ENCODE results near the gene DCHS1.
"Not testable (repeated sequence)": the region's sequence is repeated elsewhere in the genome, so short reads cannot be mapped to it uniquely, and the experiment has no call there.

DCHS1 gene, protein sequence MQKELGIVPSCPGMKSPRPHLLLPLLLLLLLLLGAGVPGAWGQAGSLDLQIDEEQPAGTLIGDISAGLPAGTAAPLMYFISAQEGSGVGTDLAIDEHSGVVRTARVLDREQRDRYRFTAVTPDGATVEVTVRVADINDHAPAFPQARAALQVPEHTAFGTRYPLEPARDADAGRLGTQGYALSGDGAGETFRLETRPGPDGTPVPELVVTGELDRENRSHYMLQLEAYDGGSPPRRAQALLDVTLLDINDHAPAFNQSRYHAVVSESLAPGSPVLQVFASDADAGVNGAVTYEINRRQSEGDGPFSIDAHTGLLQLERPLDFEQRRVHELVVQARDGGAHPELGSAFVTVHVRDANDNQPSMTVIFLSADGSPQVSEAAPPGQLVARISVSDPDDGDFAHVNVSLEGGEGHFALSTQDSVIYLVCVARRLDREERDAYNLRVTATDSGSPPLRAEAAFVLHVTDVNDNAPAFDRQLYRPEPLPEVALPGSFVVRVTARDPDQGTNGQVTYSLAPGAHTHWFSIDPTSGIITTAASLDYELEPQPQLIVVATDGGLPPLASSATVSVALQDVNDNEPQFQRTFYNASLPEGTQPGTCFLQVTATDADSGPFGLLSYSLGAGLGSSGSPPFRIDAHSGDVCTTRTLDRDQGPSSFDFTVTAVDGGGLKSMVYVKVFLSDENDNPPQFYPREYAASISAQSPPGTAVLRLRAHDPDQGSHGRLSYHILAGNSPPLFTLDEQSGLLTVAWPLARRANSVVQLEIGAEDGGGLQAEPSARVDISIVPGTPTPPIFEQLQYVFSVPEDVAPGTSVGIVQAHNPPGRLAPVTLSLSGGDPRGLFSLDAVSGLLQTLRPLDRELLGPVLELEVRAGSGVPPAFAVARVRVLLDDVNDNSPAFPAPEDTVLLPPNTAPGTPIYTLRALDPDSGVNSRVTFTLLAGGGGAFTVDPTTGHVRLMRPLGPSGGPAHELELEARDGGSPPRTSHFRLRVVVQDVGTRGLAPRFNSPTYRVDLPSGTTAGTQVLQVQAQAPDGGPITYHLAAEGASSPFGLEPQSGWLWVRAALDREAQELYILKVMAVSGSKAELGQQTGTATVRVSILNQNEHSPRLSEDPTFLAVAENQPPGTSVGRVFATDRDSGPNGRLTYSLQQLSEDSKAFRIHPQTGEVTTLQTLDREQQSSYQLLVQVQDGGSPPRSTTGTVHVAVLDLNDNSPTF (N-terminal part only)

DNA sequence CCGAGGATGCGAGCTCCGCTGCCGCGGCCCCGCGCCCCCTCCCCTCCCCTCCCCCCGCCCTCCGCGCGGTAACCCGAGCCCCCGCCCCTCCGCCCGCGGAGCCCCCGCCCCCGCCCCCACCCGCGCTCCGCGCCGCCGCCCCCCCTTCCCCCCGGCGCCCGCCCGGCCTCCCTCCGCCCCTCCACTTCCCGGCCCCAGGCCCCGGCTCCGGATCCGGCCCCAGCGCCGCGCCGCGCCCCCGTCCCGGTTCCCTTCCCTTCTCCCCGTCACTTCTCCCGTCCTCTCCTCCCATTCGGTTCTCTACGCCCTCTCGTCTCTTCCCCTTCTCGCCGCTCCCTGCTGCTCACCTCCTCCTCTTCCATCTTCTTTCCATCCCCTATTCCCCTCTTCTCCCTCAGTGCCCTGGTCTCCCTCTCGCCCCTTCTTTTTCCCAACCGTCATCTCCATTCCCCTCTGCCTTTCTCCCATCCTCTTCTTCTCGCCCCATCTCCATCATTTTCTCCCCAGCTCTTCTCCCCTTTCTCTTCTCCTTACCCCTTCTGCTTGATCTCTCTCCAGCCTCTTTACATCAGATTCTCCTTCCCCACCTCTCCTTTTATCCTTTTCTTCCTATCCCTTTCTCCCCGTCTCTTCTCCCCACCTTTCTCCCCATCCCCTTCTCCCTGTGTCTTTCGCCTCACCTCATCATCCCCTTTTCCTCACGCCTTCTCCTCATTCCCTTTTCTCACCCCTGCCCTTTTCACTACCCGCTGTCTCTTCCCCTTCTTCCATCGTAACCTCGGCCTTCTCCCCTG, at the start of gene DCHS1:
TSS of gene DCHS1 (minus strand) at position 20 of the 794 bp plus-strand sequence. CDS start 14,196 bp downstream, outside the sequence.
- peak; percentile 53 for ATAC-seq
- TF ChIP-seq PPARA (CRISPR knock-in tag; IDR thresholded peaks at IDR 0.05; ENCODE audit: borderline replicate concordance) (no peak), ARNTL (CRISPR knock-in tag; IDR thresholded peaks at IDR 0.05; ENCODE audit: borderline replicate concordance, low read depth) (no peak), ZFP30 (CRISPR knock-in tag; IDR thresholded peaks at IDR 0.05) (no peak)
- TF ChIP-seq, protein P1, sequence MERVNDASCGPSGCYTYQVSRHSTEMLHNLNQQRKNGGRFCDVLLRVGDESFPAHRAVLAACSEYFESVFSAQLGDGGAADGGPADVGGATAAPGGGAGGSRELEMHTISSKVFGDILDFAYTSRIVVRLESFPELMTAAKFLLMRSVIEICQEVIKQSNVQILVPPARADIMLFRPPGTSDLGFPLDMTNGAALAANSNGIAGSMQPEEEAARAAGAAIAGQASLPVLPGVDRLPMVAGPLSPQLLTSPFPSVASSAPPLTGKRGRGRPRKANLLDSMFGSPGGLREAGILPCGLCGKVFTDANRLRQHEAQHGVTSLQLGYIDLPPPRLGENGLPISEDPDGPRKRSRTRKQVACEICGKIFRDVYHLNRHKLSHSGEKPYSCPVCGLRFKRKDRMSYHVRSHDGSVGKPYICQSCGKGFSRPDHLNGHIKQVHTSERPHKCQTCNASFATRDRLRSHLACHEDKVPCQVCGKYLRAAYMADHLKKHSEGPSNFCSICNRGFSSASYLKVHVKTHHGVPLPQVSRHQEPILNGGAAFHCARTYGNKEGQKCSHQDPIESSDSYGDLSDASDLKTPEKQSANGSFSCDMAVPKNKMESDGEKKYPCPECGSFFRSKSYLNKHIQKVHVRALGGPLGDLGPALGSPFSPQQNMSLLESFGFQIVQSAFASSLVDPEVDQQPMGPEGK (CRISPR knock-in tag; IDR thresholded peaks at IDR 0.05; ENCODE audit: borderline replicate concordance) = no peak

DNA sequence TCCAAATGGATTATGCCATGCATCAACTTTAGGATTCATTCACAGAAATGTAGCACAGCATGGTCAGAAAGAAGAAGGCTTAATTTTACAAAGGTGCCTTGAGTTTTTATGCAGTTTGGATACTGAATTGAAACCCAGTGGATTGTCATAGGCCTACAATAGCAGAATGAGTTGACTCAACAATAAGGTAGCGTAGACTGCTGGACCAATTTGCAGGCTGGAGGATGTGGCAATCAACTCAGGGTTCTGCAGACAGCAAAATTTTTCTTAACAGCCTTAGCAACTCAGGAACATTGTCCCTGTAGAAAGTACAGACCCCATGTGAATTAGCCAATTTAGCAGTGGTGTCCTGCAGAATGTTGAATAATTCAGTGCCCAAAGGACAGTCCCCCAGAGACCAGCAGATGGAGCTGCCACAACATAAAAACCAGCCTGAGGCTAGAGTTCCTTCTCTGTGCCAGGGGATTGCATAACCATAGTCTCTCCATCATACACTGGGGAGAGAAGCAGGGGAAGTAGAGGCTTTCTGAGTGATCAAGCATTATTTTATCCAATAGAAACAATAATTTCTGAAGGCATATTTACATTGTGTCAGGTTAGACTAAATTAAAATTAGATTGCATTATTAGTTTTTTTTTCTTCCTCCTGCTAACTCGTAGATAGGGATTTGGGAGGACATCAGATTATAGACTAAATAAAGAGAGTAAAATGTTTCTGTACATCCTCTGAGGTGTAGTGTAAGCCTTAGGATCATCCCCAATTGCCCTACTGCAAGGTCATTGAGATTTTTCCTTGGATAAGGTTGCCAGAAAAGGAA, 47.8 kb upstream of the DCHS1 start:
- TF ChIP-seq, protein P2, sequence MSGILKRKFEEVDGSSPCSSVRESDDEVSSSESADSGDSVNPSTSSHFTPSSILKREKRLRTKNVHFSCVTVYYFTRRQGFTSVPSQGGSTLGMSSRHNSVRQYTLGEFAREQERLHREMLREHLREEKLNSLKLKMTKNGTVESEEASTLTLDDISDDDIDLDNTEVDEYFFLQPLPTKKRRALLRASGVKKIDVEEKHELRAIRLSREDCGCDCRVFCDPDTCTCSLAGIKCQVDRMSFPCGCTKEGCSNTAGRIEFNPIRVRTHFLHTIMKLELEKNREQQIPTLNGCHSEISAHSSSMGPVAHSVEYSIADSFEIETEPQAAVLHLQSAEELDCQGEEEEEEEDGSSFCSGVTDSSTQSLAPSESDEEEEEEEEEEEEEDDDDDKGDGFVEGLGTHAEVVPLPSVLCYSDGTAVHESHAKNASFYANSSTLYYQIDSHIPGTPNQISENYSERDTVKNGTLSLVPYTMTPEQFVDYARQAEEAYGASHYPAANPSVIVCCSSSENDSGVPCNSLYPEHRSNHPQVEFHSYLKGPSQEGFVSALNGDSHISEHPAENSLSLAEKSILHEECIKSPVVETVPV (CRISPR knock-in tag; IDR thresholded peaks at IDR 0.05) = no peak
- no peak for TF ChIP-seq ARNTL (CRISPR knock-in tag; IDR thresholded peaks at IDR 0.05; ENCODE audit: borderline replicate concordance, low read depth)
- peak; percentile 98 for ATAC-seq

DNA sequence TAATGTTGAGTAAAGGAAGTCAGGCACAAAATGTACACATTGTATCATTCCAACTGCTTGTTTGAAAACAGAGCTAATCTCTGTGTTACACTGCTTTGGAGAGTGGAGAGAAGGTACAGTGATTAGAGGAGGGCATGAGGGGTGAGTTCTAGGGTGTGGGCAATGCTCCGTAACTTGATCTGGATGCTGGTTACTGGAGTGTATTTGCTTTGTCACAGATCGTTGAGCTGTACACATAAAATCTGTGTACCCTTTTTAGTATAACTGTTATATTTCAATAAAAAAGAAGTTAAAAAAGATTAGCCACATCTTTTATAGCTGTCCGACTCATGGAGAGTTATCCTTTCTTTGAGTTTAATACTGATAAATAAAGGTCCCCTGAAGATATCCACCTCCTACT, 46.3 kb upstream of the DCHS1 start:
- not testable (repeated sequence) for ATAC-seq

DNA sequence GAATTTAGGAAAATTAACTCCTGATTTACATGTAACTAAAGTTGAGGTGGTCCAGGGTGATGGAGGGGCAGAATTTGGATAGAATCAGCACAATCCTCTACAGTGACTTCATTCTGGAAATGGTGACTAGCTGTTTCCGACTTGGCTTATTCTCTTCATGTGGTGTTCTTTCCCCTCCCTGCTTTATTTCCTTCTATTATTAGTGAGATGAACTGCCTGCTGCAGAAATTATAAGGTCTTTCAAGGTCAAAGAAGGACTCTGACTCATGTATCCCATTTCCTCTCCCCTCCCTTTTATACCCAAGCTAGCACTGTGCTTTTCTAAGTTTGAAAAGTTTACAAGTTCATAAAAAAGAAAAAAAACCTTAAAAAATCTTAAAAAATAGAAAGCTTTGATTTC, 39.8 kb upstream of the DCHS1 start:
- peak; percentile 89 for ATAC-seq
- TF ChIP-seq RARB (CRISPR knock-in tag; IDR thresholded peaks at IDR 0.05) = no peak
- no peak for TF ChIP-seq OSR1 (CRISPR knock-in tag; IDR thresholded peaks at IDR 0.05)
- TF ChIP-seq ZNF8 (CRISPR knock-in tag; IDR thresholded peaks at IDR 0.05) = no peak
- no peak for TF ChIP-seq ZC3H10 (CRISPR knock-in tag; IDR thresholded peaks at IDR 0.05)
- TF ChIP-seq ZNF70 (CRISPR knock-in tag; IDR thresholded peaks at IDR 0.05) = no peak
- no peak for TF ChIP-seq TCF4 (CRISPR knock-in tag; IDR thresholded peaks at IDR 0.05; ENCODE audit: borderline replicate concordance)
- TF ChIP-seq, protein P3, sequence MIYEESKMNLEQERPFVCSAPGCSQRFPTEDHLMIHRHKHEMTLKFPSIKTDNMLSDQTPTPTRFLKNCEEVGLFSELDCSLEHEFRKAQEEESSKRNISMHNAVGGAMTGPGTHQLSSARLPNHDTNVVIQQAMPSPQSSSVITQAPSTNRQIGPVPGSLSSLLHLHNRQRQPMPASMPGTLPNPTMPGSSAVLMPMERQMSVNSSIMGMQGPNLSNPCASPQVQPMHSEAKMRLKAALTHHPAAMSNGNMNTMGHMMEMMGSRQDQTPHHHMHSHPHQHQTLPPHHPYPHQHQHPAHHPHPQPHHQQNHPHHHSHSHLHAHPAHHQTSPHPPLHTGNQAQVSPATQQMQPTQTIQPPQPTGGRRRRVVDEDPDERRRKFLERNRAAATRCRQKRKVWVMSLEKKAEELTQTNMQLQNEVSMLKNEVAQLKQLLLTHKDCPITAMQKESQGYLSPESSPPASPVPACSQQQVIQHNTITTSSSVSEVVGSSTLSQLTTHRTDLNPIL (CRISPR knock-in tag; IDR thresholded peaks at IDR 0.05; ENCODE audit: low read depth) = no peak

DNA sequence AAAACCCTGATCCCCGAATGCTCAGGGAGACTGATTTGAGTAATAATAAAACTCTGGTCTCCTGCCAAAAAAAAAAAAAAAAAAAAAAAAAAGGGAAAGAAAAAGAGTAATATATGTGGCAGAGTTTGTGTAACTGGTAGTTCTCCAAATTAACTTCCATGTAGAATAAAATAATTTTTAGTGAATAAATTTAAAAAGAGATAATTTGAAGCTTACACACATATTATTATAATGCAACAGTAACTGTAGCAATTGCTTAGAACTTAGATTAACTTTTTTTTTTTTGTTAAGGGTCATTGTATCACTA, 38.6 kb upstream of the DCHS1 start:
- no peak for ATAC-seq
- TF ChIP-seq CSDC2 (CRISPR knock-in tag; IDR thresholded peaks at IDR 0.05) = no peak
- no peak for TF ChIP-seq ZC3H10 (CRISPR knock-in tag; IDR thresholded peaks at IDR 0.05)
- TF ChIP-seq, protein P4, sequence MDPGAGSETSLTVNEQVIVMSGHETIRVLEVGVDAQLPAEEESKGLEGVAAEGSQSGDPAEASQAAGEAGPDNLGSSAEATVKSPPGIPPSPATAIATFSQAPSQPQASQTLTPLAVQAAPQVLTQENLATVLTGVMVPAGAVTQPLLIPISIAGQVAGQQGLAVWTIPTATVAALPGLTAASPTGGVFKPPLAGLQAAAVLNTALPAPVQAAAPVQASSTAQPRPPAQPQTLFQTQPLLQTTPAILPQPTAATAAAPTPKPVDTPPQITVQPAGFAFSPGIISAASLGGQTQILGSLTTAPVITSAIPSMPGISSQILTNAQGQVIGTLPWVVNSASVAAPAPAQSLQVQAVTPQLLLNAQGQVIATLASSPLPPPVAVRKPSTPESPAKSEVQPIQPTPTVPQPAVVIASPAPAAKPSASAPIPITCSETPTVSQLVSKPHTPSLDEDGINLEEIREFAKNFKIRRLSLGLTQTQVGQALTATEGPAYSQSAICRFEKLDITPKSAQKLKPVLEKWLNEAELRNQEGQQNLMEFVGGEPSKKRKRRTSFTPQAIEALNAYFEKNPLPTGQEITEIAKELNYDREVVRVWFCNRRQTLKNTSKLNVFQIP (CRISPR knock-in tag; IDR thresholded peaks at IDR 0.05; ENCODE audit: borderline replicate concordance, low read depth) = no peak
- TF ChIP-seq, protein P2 (CRISPR knock-in tag; IDR thresholded peaks at IDR 0.05) = no peak
- TF ChIP-seq PPARA (CRISPR knock-in tag; IDR thresholded peaks at IDR 0.05; ENCODE audit: borderline replicate concordance) = no peak
- TF ChIP-seq, protein P3 (CRISPR knock-in tag; IDR thresholded peaks at IDR 0.05; ENCODE audit: low read depth) = no peak

Measured in SK-N-SH treated with all-trans-retinoic acid at 6 μM for 48 hours (cell line).